Measurements from ENCODE around the gene GNA14.
"Not testable (repeated sequence)": the region's sequence is repeated elsewhere in the genome, so short reads cannot be mapped to it uniquely, and the experiment has no call there.

Gene GNA14

DNA sequence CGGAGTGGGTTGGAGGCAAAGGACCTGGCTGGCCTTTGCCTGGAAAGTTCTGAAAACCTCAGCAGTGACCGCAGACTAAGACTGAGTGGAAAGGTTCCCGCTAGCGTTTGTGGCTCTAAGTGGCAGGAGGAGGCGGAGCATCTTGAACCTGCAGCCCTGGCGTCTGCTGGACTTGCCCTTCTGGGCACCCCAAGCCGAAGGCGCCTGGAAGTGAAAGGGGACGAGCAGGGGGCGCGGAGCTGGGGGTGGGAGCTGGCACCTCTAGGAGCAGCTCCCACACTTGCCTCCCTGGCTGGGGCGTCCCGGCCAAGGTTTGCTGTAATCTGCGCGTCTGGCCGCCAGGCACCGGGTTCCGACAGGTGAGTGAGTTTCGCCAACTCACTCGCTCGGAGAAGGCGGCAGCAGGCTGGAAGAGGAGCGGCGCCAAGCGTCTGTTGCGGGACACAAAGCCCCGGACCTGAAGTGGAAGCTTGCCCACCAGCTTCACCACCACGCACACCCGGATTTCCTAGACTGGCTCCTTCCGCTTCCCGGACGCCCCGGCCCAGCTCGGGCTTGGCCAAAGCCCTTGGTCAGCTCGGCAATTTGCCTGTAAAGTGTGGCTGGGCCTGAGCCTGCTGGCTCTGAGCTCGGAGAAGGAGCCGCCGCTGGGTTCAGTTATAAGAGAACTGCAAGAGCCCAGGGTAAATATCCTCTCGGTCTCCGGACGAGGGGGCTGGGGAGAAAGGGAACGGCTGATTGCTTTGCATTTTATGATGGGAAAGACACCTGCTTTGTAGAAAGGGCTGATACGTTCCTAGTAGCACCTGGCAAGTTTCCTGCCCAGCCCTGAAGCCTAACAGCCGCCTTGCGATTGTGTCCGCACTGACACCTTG, at the start of gene GNA14:
Gene GNA14, minus strand, starts transcription at position 89 of the 875 bp plus-strand sequence. CDS start 529 bp downstream, outside the sequence.
- no peak for DNase-seq

GRCh38 chr9:77697238-77697984, 49.3 kb upstream of the GNA14 start:
- no peak for DNase-seq

DNA sequence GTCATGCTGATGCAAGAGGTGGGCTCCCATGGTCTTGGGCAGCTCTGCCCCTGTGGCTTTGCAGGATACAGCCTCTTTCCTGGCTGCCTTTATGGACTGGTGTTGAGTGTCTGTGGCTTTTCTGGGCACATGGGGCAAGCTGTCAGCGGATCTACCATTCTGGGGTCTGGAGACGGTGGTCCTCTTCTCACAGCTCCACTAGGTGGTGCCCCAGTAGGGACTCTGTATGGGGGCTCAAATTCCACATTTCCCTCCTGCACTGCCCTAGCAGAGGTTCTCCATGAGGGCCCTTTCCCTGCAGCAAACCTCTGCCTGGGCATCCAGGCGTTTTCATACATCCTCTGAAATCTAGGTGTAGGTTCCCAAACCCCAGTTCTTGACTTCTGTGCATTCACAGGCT, 42.6 kb upstream of the GNA14 start:
- not testable (repeated sequence) for DNase-seq

DNA sequence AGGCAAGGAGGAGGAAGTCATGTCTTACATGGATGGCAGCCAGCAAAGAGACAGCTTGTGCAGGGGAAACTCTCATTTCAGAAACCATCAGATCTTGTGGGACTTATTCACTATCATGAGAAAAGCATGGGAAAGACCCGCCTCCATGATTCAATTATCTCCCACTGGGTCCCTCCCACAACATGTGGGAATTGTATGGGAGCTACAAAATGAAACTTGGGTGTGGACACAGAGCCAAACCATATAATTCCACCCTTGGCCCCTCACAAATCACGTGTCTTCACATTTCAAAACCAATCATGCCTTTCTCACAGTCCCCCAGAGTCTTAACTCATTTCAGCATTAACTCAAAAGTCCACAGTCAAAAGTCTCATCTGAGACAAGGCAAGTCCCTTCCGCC, 42.0 kb upstream of the GNA14 start:
- DNase-seq, result not testable (repeated sequence)

DNA sequence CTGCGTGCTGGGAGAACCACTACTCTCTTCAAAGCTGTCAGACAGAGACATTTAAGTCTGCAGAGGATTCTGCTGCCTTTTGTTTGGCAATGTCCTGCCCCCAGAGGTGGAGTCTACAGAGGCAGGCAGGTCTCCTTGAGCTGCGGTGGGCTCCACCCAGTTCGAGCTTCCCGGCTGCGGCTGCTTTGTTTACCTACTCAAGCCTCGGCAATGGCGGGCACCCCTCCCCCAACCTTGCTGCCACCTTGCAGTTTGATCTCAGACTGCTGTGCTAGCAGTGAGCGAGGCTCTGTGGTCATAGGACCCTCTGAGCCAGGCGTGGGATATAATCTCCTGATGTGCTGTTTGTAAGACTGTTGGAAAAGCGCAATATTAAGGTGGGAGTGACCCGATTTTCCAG, 39.6 kb upstream of the GNA14 start:
- not testable (repeated sequence) for DNase-seq

DNA sequence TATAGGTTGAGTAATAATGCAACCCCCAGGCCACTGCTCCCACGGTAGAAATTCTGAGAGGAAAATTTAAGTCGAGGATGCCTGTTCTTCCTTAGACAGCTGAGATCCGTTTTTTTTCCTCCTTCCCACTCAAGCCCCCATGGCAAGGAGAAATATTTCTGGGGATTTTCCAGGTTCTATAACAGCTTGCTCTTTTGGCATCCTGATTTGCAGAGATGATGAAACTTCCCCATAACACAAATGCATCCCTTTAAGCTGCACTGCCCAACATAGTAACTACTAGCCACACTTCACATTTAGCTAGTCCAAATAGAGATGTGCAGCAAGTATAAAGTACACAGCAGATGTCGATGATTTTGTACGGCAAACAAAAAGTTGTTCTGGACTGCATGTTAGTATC, 32.5 kb upstream of the GNA14 start:
- DNase-seq, result no peak

GRCh38 chr9:77679661-77680368, 31.7 kb upstream of the GNA14 start:
- no peak for DNase-seq

DNA sequence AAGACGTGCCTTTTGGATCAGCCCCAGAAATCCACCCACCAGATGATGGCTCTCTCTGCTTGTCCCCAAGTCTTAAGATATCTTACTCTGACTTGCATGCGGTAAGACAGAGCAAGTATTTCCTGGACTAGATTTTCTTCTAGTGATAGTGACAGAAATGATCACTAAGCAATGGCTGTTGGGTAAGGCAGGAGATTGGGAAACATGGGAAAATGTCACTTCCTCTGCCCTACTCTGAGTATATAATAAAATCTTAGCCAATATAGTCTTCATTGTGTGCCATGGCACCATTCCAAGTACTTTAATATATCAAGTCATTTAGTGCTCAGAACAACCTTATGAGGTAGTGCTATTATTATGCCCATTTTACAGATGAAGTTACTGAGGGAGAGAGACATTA, 31.0 kb upstream of the GNA14 start:
- DNase-seq, result no peak

DNA sequence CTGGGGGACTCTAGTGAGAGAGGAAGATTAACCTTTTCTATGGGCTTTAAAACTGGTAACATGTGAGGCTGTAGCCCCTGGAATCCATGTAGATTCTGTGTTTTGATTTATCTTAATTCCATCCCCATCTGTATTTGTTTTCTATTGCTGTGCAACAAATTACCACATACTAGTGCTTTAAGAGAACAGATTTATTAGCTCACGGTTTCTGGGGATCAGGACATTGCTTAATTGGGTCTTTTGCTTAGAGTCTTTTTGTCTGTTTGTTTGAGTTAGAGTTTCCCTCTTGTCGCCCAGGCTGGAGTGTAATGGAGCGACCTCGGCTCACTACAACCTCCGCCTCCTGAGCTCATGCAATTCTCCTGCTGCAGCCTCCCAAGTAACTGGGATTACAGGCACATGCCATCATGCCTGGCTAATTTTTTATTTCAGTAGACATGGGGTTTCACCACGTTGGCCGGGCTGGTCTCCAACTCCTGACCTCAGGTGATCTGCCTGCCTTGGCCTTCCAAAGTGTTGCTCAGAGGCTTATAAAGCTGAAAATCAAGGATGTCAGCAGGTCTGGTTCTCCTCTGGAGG, 29.9 kb upstream of the GNA14 start:
- DNase-seq, result no peak

DNA sequence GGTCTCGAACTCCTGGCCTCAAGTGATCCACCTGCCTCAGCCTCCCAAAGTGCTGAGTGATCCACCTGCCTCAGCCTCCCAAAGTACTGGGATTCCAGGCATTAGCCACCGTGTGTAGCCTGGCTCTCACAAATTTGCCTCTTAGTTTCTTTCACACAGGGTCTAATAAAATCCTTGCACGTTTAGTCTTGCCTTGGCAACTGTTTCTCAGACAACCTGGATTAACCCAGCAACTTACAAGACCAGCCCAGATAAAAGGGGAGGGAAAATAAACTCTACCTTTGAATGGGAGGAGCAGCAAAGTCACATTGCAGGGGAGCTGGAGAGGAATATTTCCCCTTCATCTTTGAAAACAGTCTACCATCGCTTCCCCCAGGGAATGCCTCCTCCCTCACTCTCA, 29.3 kb upstream of the GNA14 start:
- no peak for DNase-seq

- DNase-seq, result no peak
Measured at GRCh38 chr9:77673941-77674791, 26.0 kb upstream of the GNA14 start.

DNA sequence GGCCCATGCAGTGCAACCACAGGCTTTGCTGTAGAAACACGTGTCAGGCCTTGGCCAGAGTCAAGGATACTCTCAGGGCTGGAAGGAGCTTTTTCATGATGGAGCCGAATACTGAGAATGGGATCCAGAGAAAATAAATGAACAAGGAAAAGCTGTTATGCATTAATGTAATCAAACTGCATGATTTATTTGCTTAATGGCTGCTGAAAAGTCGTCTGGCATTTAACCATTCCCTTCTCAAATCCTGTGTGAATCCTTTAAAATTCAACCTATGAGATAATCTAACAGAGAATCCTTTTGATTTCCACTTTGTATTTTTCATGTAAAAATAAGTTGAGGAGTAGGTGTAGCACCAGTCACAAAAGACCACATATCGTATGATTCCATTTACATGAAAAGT, 24.1 kb upstream of the GNA14 start:
- DNase-seq, result no peak

DNA sequence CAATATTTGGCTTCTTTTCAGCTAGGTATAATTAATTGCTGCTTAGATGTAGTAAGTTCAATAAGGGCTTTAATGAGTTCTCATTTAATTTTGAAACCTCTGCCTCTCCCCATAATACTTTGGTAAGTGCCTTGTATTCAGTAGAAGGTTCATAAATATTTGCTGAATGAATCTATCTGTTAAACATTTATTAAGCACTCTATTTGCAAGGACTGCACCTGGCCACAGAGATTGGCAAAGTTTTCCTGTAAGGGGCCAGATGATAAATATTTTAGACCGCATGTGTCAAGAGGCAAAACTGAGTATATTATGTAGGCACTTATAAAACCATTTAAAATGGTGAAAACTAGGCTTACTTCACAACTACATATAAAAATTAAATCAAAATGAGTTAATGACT, 19.0 kb upstream of the GNA14 start:
- no peak for DNase-seq

DNA sequence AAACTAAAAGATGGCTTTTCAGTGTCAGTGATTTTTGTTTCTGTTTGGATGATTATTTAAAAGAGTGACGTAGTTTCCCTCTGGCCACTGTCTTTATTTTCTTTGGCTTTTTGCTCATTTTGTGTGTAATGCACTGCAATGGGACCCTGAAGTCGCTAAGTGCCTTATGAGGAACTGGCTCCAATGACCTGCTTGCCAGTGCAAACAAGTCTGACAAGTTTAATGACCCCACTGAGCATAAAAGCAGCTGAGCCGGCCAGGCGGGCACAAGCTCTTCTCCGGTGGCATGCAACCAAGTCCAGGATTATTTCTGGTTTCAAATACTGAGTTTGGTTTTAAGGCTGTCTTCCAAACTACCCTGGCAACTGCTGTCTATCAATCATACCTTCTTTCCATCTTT, 15.6 kb upstream of the GNA14 start:
- DNase-seq, result no peak

- no peak for DNase-seq
Measured at GRCh38 chr9:77661566-77662085, 13.5 kb upstream of the GNA14 start.

GRCh38 chr9:77659926-77660325, 11.8 kb upstream of the GNA14 start:
- no peak for DNase-seq

- no peak for DNase-seq
Measured at GRCh38 chr9:77651203-77651602, 3.1 kb upstream of the GNA14 start.

GRCh38 chr9:77649109-77649812, 1.1 kb upstream of the GNA14 start:
- DNase-seq, result no peak

- no peak for DNase-seq
Measured at GRCh38 chr9:77647267-77648233, 572 bp downstream of the GNA14 start.

DNA sequence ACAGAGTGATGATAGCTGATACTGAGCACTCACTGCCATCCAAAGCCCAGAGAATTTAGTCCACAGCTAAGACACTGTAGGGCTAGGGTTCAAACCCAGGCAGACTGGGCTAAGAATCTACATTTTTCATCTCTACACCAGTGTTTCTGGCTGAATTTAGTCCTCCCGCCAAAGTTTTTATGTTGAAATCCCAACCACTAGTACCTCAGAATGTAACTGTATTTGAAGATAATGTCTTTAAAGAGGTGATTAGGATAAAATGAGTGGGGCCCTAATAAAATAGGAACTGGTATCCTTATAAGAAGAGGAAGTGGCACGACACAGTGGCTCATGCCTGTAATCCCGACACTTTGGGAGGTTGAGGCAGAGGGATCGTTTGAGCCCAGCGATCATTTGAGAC, 4.3 kb downstream of the GNA14 start:
- no peak for DNase-seq
